ENCODE results near the gene ALDH1A2.
"Not testable (repeated sequence)": the region's sequence is repeated elsewhere in the genome, so short reads cannot be mapped to it uniquely, and the experiment has no call there.

Gene ALDH1A2

GRCh38 chr15:58065445-58066041 is at the start of gene ALDH1A2:
Gene ALDH1A2 (minus strand): TSS chr15:58065711. CDS start chr15:58065650, 61 bp downstream.
- DNase-seq (ENCODE audit: low read depth, low spot score), result no peak
- H3K27ac ChIP-seq, result no peak within 1 kb of the TSS

GRCh38 chr15:58114812-58115211 is 49.3 kb upstream of the ALDH1A2 start:
- DNase-seq (ENCODE audit: low read depth, low spot score), result no peak

GRCh38 chr15:58114388-58114787 is 48.9 kb upstream of the ALDH1A2 start:
- no peak overlapping the region for H3K27ac ChIP-seq
- DNase-seq (ENCODE audit: low read depth, low spot score), result no peak

More at GRCh38 chr15:58114812-58115211, 49.3 kb upstream of the ALDH1A2 start:
- H3K27ac ChIP-seq, result no peak overlapping the region

GRCh38 chr15:58113358-58113757 is 47.8 kb upstream of the ALDH1A2 start:
- DNase-seq (ENCODE audit: low read depth, low spot score), result not testable (repeated sequence)

GRCh38 chr15:58111718-58112104 is 46.2 kb upstream of the ALDH1A2 start:
- DNase-seq (ENCODE audit: low read depth, low spot score), result no peak
- H3K27ac ChIP-seq, result no peak overlapping the region

More at GRCh38 chr15:58113358-58113757, 47.8 kb upstream of the ALDH1A2 start:
- not testable (repeated sequence) for H3K27ac ChIP-seq

- no peak for DNase-seq (ENCODE audit: low read depth, low spot score)
- no peak overlapping the region for H3K27ac ChIP-seq
These were observed 45.6 kb upstream of the ALDH1A2 start for GRCh38 chr15:58110999-58111717.

GRCh38 chr15:58109419-58109818 is 43.9 kb upstream of the ALDH1A2 start:
- no peak overlapping the region for H3K27ac ChIP-seq
- DNase-seq (ENCODE audit: low read depth, low spot score), result no peak

- no peak for DNase-seq (ENCODE audit: low read depth, low spot score)
- no peak overlapping the region for H3K27ac ChIP-seq
These were observed 42.6 kb upstream of the ALDH1A2 start for GRCh38 chr15:58108117-58108516.

- DNase-seq (ENCODE audit: low read depth, low spot score), result no peak
These were observed 38.0 kb upstream of the ALDH1A2 start for GRCh38 chr15:58103482-58103881.

GRCh38 chr15:58096529-58097084 is 31.1 kb upstream of the ALDH1A2 start:
- no peak overlapping the region for H3K27ac ChIP-seq
- DNase-seq (ENCODE audit: low read depth, low spot score), result no peak

More at GRCh38 chr15:58103482-58103881, 38.0 kb upstream of the ALDH1A2 start:
- no peak overlapping the region for H3K27ac ChIP-seq

GRCh38 chr15:58095415-58095814 is 29.9 kb upstream of the ALDH1A2 start:
- H3K27ac ChIP-seq, result no peak overlapping the region
- no peak for DNase-seq (ENCODE audit: low read depth, low spot score)

GRCh38 chr15:58087871-58088270 is 22.4 kb upstream of the ALDH1A2 start:
- no peak overlapping the region for H3K27ac ChIP-seq
- no peak for DNase-seq (ENCODE audit: low read depth, low spot score)

- DNase-seq (ENCODE audit: low read depth, low spot score), result no peak
These were observed 21.0 kb upstream of the ALDH1A2 start for GRCh38 chr15:58086491-58086890.

GRCh38 chr15:58083526-58083925 is 18.0 kb upstream of the ALDH1A2 start:
- H3K27ac ChIP-seq, result no peak overlapping the region
- DNase-seq (ENCODE audit: low read depth, low spot score), result no peak

More at GRCh38 chr15:58086491-58086890, 21.0 kb upstream of the ALDH1A2 start:
- H3K27ac ChIP-seq, result no peak overlapping the region

GRCh38 chr15:58081891-58082290 is 16.4 kb upstream of the ALDH1A2 start:
- no peak overlapping the region for H3K27ac ChIP-seq
- DNase-seq (ENCODE audit: low read depth, low spot score), result no peak

GRCh38 chr15:58081456-58081855 is 15.9 kb upstream of the ALDH1A2 start:
- no peak for DNase-seq (ENCODE audit: low read depth, low spot score)
- H3K27ac ChIP-seq, result no peak overlapping the region

GRCh38 chr15:58080959-58081358 is 15.4 kb upstream of the ALDH1A2 start:
- H3K27ac ChIP-seq; DNase-seq (ENCODE audit: low read depth, low spot score): not testable (repeated sequence)

- DNase-seq (ENCODE audit: low read depth, low spot score), result no peak
These were observed 14.9 kb upstream of the ALDH1A2 start for GRCh38 chr15:58080398-58080797.

GRCh38 chr15:58078591-58078990 is 13.1 kb upstream of the ALDH1A2 start:
- no peak for DNase-seq (ENCODE audit: low read depth, low spot score)
- H3K27ac ChIP-seq, result no peak overlapping the region

More at GRCh38 chr15:58080398-58080797, 14.9 kb upstream of the ALDH1A2 start:
- no peak overlapping the region for H3K27ac ChIP-seq

- no peak for DNase-seq (ENCODE audit: low read depth, low spot score)
- H3K27ac ChIP-seq, result no peak overlapping the region
These were observed 11.9 kb upstream of the ALDH1A2 start for GRCh38 chr15:58077427-58077826.

- no peak overlapping the region for H3K27ac ChIP-seq
- no peak for DNase-seq (ENCODE audit: low read depth, low spot score)
These were observed 8.9 kb upstream of the ALDH1A2 start for GRCh38 chr15:58074452-58074851.
